GM21381 (cell line): Measurements from ENCODE around the gene CFAP46.

Experiments used
- ATAC-seq: cut with Tn5 transposase; IDR thresholded peaks from one replicate; pipeline ENCODE4 v1.9.1; 2021; ENCODE audit warnings: mild to moderate bottlenecking, moderate library complexity; ENCODE audit not compliant: unreplicated experiment

The CFAP46 gene

GRCh38 chr10:132918617-132919373 is 23.6 kb downstream of the CFAP46 start:
- ATAC-seq, result no peak

DNA sequence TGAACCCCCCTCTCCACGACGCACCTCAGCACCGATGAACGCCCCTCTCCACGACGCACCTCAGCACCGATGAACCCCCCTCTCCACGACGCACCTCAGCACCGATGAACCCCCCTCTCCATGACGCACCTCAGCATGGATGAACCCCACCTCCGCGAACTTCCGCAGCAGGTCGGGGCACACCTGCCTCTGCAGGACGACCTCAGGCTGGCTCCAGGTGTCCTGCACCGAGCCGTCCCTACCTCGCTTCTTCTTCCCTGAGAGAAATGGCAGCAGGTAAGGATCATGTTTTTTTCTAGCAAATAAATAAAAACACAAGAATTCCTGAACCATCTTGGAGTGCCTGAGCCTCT is 24.1 kb downstream of the CFAP46 start:
- ATAC-seq, result no peak

DNA sequence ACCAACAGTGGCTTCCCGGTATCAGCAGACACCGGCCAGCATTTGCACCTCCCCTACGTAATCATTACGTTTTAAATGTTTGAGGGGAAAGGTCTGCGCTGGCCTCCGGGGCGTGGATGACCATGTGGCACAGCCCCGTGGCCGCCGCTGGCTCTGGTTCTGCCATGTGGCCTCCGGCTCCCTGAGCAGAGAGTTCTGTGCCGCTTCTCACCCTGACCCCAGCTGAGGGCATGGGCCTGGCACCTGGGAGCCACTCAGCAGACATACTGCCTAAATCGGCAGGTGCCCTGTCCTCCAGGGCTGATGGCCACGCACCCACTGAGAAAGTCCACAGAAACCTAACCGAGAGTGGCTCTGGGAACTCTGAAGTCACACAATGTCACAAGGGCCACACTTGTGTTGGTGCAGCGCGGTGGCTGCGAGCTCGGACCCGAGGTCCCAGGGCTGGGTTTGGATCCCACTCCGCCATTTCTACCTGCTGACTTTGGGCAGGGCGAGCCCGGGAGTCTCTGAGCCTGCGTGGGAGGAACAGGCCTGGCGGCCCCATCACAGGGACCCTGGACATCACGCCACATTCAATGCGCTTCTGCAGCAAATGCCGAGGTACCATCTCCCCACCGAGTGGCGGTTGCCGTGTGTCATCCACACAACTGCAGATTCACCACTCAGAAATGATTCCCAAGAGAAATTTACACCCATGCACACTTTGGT is 25.3 kb downstream of the CFAP46 start:
- no peak for ATAC-seq

GRCh38 chr10:132916421-132916841 is 25.9 kb downstream of the CFAP46 start:
- ATAC-seq, result no peak

GRCh38 chr10:132915411-132915810 is 27.0 kb downstream of the CFAP46 start:
- ATAC-seq, result no peak

- no peak for ATAC-seq
Measured at GRCh38 chr10:132914732-132915131, 27.6 kb downstream of the CFAP46 start.

DNA sequence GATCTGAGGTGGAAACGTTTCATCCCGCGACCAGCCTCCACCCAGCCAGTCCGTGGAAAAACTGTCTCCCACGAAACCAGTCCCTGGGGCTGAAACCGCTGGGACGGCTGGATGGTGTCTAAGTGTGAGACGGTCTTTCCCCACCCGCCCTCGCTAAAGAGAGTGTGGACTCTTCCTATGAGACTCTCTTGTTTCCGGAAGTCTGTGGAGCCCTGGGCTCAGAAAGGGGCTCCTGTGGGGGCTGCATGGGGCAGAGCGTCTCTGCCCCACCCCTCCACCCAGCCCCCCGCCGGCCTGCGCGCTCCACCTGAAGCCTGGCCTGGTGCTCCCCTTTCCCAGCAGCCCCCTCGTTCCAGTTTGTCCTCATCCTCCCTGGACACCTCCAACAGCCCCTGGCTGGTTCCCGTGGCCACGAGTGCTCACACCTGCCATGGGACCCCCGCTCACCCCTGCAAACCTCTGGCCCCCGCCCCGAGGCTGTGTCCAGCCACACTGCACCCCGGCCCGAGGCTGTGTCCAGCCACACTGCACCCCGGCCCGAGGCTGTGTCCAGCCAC is 28.7 kb downstream of the CFAP46 start:
- no peak for ATAC-seq

- no peak for ATAC-seq
Measured at GRCh38 chr10:132912713-132913558, 29.4 kb downstream of the CFAP46 start.

- no peak for ATAC-seq
Measured at GRCh38 chr10:132912225-132912712, 30.1 kb downstream of the CFAP46 start.

GRCh38 chr10:132911786-132912097 is 30.6 kb downstream of the CFAP46 start:
- no peak for ATAC-seq

DNA sequence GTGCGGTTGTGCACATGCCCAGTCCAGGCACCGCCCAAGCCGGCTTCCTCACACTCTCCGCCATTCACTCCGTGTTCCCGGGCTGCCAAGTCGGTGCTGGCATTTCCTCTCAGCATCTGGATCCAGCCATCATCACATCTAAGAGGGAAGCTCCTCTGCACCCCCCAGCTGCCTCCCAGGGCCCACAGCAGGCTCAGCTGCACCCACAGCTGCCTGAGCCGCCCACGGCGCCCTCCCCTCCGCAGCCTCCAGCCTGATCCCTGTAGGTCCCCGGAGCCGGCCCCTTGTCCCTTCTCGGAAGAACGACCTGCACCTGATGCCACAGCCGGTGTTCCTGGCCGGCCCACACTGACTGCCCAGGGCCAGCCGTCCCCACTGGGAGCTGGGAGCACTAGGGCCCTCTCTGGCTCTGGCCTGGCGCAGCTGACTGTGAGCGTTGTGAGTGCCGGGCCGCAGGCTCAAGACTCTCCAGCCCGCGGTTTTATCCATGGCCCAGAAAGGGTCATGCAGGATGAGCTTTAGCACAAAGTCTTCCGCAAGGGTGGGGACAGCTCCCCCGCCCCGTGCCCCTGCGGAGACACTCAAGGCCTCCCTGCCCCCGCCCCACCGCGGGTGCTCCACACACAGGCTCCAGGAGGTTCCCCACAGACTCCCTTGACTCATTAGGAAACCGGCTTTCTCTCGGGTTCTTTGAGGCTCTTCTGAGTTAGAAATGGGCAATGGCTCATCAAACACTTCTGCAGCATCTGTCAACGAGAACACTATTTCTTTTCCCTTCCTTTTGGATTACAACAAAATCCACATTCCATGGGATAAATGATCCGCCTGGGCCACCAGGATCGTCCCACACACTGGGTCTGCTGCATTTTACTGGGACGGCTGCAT is 31.2 kb downstream of the CFAP46 start:
- no peak for ATAC-seq

GRCh38 chr10:132910186-132910880 is 32.0 kb downstream of the CFAP46 start:
- ATAC-seq, result no peak

- no peak for ATAC-seq
Measured at GRCh38 chr10:132909491-132910071, 32.8 kb downstream of the CFAP46 start.

DNA sequence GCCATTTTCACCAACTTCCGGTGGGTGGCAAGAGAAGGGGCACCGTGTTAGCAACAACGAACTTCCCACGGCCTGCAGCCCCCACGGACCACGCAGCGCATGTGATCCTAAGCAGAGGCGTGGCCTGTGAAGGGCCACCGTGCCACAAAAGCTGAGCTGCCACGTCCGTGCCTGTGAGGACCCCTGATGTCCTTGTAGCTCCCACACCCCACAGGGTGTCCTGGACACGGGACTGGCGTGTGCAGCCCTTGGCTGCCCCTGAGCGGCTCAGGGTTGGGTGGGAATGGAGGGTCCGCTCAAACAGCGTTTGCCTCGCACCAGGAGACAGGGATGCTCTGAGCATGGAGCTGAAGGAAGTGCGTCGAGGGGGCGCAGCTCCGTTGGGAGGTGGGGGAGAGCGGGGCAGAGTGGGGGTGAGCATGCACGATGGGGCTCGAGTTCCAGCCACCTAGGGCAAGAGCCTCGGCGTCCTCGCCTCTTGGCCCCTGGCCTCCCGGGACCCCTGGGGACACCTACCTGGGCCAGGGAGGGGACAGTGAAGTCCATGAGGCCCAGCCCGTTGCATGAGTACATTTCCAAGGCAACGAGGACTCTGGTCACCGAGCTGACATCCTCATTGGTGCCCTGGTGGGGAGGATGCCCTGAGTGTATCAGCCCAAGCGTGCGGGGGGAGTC is 33.6 kb downstream of the CFAP46 start:
- no peak for ATAC-seq

DNA sequence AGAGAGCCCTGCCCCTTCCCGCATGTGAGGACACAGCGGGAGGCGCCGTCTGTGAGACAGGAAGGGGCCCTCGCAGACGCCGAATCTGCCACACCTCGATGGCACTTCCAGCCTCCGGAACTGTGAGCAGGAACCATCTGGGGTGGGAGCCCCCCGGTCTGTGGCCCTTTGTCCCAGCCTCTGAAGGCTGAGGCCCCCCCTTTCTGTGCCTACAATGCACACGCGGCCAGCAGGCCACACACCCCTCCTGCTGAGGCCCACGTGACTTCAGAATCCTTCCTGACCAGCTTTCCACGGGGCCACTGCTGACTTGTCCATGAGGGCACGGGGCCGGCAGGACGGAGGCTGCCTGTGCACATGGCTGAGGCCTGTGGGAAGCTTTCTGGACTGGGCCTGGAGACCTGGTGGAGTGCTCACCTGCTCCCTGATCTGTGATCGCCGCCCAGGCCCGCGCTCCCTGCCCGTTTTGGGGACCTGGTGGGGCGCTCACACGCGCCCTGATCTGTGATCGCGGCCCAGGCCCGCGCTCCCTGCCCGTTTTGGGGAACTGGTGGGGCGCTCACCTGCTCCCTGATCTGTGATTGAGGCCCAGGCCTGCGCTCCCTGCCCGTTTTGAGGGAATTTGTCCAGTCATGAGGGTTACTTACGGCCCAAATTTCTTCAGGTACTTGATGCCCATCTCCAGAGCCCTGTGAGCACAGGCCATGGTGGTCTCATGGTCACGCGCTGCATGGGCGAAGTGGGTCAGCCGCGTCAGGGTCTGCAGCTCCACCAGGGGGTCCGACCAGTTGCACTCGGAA is 34.3 kb downstream of the CFAP46 start:
- no peak for ATAC-seq

GRCh38 chr10:132906836-132907235 is 35.5 kb downstream of the CFAP46 start:
- no peak for ATAC-seq

- no peak for ATAC-seq
Measured at GRCh38 chr10:132906106-132906505, 36.3 kb downstream of the CFAP46 start.

- ATAC-seq, result no peak
Measured at GRCh38 chr10:132905661-132906060, 36.7 kb downstream of the CFAP46 start.
